ENCODE measurements around the gene GRAMD2A.

The GRAMD2A gene

DNA sequence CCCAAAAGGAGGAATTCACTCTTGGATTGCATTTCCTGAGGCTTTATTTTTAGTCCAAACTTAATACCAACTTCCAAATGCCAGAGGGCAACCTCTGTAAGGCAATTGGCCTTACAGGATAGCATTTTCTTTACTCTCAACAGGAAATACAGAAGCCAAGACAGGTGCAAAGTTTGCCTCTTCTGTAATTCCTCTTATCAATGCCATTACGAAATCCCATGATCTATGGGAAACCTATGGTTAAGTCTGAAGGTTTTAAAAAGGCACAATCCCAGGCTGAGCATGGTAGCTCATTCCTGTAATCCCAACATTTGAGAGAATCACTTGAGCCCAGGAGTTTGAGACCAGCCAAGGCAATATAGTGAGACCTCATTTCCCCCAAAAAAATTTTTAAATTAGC, 18.5 kb upstream of the GRAMD2A start:
- no peak for DNase-seq

- no peak for DNase-seq
Observed at GRCh38 chr15:72207558-72208085, 10.0 kb upstream of the GRAMD2A start.

GRCh38 chr15:72206677-72207000, 9.1 kb upstream of the GRAMD2A start:
- DNase-seq, result no peak

DNA sequence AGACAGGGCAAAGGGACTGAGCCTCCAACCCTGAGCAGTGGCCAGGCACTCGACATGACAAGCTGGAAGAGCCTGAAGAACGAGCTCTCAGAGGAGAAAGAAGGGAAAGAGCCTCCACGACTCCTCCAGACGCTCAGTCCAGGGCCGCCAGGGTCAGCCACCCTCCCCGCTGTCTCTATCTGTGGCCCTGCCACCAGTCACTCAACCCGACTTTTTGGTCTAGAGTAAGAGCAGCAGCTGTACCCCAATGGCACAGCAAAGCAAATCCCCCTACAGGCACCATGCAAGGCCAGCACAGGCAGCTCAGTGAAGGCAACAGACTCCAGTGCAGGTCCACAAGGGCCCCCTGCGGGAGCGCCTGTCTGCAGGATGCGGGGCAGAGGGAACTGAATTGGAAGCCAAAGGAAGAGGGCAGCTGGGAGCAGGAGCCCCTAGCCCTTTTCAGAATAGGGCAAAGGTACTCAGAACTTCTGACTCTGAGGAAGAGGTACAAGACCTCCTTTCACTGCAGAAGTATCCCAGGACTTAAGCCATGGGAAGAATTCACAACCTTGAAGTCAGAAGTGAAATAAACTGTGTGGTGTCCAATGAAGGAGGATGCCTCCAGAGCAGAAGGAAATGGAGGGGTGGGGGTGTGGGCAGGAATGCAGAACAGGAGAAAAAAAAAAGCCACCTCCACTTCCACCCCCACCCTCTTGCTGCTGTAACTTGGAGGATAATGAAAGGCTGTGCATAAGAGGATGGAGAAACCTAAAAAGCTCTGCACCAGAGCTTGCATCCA, 8.5 kb upstream of the GRAMD2A start:
- no peak for DNase-seq

DNA sequence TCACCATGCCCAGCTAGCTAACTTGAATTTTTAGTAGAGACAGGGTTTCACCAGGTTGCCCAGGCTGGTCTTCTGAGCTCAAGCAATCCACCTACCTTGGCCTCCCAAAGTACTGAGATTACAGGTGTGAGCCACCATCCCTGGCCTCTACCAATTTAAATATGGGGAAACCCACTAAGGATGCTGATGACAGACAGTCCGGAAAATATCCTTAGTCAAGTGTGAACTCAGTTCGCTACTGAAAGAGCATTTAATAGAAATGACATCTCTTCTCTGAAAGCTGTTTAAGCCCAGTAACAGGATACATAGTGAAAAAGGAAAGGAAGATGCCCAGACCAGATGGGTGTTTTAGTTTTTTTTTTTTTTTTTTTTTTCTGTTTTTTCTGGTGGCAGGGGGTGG, 7.7 kb upstream of the GRAMD2A start:
- DNase-seq, result no peak

DNA sequence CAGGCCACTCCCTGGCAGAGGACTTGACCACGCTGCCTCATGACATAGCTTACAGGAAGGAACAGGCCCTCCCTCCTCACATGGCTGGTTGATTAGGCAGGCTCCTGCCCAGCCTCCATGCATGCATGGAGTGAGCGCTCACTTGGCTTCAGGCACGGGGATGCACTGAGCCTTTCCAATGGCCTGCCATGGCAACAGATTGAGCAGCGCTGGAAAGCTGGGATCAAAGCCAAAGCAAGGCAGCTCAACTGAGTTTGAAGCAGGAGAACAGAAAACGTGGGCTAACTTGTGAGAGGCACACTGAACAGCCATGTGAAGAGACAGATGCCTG, 5.9 kb upstream of the GRAMD2A start:
- peak; percentile 65 for DNase-seq

- DNase-seq, result no peak
Observed at GRCh38 chr15:72202801-72203506, 5.4 kb upstream of the GRAMD2A start.

DNA sequence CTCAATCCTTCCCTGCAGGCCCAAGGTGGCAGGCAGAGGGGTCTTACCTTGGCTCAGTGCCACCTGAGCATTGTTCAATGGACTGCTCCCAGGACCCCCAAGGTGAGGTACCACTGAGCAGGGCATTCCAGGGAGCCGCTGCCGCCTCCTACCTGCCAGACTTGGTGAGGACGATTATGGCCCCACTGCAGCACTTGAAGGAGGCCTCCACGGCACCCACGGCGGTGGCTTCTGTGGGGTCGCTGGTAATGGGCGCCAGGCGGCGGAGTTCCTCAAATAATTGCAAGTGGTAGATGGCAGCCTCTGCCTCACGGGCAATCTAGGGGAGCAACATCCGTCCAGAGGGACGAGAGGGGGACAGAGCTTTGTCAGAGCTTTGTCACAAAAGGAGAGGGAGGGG, 4.7 kb upstream of the GRAMD2A start:
- no peak for DNase-seq

DNA sequence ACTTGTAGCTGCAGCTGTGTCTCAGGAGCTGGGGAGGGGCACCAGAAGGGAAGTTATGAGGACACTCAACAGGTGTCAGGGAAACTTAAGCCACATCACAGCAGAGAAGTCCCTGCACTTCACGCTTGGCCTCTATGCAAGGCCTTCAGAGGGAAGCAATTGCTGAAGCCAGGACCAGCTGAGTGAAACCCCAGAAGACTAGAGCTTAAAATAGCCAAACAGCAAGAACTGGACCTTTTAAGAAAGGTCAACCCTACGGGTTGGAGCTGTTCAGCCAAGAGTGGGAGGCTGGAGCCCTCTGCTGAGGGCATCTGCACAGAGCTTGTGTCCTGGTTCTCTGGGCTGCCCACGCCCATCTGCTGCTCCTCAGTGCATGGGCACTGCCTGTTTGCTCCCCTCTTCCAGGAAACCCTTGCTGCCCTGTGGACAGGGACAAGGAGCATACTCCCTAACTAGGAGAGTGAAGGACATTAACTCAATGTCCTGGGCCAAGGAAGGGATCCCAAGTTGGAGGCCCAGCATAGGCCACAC, 3.9 kb upstream of the GRAMD2A start:
- DNase-seq, result no peak

DNA sequence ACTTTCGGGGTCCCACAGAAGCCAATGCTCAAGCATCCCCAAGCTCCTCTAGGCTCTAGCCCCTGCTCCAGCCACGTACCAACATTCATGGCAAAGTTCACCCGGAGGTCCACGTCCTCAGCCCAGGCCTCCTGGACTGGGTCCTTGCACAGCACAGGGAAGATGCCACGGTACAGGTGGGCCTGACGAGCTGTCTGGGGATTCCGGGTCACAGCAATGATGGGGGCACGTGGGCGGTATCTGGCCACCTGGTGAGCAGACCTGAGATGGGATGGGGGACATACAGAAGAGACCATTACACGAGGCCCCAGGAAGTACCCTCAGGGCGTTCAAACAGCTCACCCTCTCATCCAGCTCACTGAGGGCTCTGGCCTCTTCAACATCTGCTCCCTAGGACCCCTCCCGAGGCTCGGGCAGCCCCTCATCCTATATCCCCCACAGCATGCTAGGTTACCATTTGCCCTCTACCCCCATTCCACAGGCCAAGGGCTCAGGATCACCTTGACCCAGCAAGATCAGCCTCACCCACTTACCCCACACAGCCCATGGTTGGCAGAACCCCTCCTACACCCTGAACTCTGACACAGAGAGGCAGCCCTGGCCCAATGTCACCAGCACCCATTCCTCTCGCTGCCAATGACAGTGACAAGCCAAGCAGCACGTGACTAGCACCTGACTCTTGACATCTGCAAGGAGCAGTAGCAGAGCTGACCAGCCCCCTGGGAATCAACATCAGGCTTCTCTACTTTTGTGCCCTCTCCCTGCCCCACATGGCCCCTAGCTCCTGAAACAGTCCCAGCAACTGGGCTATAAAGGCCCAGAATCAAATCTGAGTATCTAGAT, 3.0 kb upstream of the GRAMD2A start:
- no peak for DNase-seq

DNA sequence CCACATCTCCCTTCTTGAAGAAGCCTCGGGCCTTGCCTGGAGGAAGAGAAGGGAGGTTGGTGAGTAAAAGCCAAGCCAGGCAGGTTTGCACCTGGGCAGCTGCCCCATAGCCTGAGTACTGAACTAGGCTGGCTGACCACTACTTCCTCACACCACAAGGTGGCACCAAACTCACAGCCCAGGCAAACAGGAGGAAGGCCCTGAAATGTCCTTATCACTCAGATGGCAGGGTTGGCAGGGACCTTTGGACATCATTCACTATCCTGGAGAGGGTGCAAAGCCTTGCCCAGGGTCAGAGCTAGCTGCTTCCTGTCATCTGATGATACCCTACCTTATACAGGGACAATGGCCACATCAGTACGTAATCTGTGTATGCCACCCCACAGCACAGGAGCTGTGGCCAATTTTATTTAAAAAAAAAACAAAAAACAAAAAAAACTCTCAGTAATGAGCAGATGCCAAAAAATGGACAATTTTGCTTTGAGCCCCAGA, 2.2 kb upstream of the GRAMD2A start:
- peak; percentile 62 for DNase-seq

- no peak for DNase-seq
Observed at GRCh38 chr15:72199205-72199515, 1.6 kb upstream of the GRAMD2A start.

- no peak for DNase-seq
Observed at GRCh38 chr15:72198356-72199204, 993 bp upstream of the GRAMD2A start.

DNA sequence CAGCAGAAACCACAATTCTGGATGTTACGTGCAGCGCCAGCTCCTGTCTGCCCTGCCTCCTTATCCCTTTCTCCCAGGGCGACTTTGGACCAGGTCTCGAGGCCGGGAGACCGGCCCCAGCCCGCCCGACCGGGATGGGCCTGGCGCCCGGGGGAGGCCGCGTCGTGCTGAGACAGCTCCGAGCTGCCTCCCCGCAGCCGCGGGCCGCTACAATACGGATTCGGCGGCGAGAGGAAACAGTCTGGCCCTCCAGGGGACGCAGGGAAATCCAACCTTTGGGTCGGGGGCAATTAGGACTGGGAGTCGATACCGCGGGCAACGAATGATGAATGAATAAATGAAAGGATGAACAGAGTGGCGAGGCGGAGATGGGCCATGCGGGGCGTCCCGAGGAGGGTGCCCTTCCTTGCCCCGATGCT, 537 bp downstream of the GRAMD2A start:
- no peak for DNase-seq

GRCh38 chr15:72196409-72197040, 1.1 kb downstream of the GRAMD2A start:
- DNase-seq, result no peak

- DNase-seq, result no peak
Observed at GRCh38 chr15:72195101-72195511, 2.5 kb downstream of the GRAMD2A start.

DNA sequence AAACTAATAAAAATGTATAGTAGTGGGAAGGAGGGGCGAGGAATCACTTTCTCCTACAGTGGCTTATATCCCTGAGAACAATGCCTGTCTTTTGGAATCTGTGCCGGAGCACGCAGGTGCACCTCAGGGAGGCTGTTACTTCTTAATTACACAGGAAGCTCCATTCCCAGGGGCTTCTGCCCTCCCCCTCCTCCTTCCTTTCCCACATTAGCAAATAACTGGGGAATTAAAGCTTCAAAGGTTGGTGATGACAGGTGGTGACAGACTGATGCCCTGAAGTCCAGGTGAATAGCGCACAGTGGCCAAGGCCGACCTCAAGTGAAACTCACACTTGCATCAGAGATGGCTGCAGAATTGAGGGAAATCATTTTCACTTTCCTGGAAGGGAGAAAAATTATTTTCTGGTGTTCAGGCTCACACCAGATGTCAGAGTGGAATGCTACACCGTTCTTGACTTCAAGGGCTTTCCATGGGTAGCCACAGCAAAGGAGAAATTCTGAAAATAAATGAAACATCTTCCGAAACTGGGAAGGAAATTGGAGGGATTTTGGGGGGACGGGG, 3.7 kb downstream of the GRAMD2A start:
- no peak for DNase-seq

DNA sequence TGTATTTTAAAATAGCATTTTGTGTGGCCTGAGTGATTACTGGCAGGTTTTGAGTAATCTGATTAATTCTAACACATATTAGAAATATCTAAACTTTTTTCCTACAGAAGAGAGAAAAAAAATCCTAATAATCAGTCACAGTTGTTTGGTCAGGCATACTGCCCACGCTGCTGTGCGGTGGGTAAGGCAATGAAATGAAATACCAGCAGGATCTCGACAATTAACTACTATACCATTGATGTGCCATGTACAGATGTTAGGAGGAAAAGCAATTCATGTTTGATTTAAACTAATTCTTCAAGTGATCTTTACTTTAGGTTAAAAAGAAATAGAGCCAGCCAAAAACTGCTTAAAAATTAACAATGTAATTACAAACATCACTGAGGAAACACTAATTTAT, 5.2 kb downstream of the GRAMD2A start:
- no peak for DNase-seq

- no peak for DNase-seq
Observed at GRCh38 chr15:72189250-72189902, 8.2 kb downstream of the GRAMD2A start.

GRCh38 chr15:72184165-72184811, 13.3 kb downstream of the GRAMD2A start:
- DNase-seq, result no peak

GRCh38 chr15:72183781-72184164, 13.8 kb downstream of the GRAMD2A start:
- no peak for DNase-seq
